ENCODE measurements around the gene VPS37C.
"Not testable (repeated sequence)": the region's sequence is repeated elsewhere in the genome, so short reads cannot be mapped to it uniquely, and the experiment has no call there.

Gene VPS37C

DNA sequence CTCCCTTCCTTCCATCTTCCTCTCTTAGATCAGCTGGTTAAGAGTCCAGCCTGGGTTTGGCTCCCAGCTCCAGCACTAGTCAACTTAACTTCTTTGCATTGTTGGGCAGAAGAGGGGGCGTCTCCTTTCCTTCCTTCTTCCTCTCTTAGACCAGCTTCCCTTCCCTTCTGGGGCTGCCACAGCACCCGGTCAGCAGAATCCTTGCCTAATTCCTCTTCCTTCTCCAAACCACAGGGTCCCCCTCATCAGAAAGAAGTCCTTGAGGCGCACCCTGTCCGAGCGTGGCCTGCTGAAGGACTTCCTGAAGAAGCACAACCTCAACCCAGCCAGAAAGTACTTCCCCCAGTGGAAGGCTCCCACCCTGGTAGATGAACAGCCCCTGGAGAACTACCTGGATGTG lies 42.6 kb upstream of the VPS37C start:
- H3K27me3 ChIP-seq (ENCODE audit: insufficient read depth, low read length); H2AFZ ChIP-seq (ENCODE audit: insufficient read depth, low read length, poor library complexity); H3K4me2 ChIP-seq (ENCODE audit: low read length); H2BK12ac ChIP-seq (ENCODE audit: low read length); H3K36me3 ChIP-seq (ENCODE audit: control insufficient read depth in 1 of 2, insufficient read depth in 2 of 2, low read length in 2 of 2); H3K18ac ChIP-seq (ENCODE audit: low read length); DNase-seq; H3K79me2 ChIP-seq (ENCODE audit: control insufficient read depth, insufficient read depth, low read length, poor library complexity); H3K23ac ChIP-seq (ENCODE audit: low read length); H4K8ac ChIP-seq (ENCODE audit: low read depth, low read length); H3K4me3 ChIP-seq (ENCODE audit: low read depth, low read length); H3K9me3 ChIP-seq (ENCODE audit: insufficient read depth, low read depth, low read length); H4K12ac ChIP-seq (ENCODE audit: low read depth, low read length); H3K4ac ChIP-seq (ENCODE audit: low read depth, low read length); H2BK5ac ChIP-seq (ENCODE audit: low read depth, low read length, poor library complexity); H2AK5ac ChIP-seq (ENCODE audit: low read length); H3K9ac ChIP-seq (ENCODE audit: low read length); H3K14ac ChIP-seq (ENCODE audit: low read length); H3K79me1 ChIP-seq (ENCODE audit: low read length); H4K91ac ChIP-seq (ENCODE audit: low read depth, low read length); H3K27ac ChIP-seq (ENCODE audit: low read depth, low read length); H2BK120ac ChIP-seq (ENCODE audit: insufficient read depth, low read length, poor library complexity); H3K4me1 ChIP-seq (ENCODE audit: control insufficient read depth in 1 of 2, insufficient read depth in 2 of 2, low read length in 2 of 2): not testable (repeated sequence)
- WGBS (ENCODE audit: extremely low coverage, insufficient coverage, insufficient read length), result no CpG with 5 or more reads among the region's 5 CpGs

DNA sequence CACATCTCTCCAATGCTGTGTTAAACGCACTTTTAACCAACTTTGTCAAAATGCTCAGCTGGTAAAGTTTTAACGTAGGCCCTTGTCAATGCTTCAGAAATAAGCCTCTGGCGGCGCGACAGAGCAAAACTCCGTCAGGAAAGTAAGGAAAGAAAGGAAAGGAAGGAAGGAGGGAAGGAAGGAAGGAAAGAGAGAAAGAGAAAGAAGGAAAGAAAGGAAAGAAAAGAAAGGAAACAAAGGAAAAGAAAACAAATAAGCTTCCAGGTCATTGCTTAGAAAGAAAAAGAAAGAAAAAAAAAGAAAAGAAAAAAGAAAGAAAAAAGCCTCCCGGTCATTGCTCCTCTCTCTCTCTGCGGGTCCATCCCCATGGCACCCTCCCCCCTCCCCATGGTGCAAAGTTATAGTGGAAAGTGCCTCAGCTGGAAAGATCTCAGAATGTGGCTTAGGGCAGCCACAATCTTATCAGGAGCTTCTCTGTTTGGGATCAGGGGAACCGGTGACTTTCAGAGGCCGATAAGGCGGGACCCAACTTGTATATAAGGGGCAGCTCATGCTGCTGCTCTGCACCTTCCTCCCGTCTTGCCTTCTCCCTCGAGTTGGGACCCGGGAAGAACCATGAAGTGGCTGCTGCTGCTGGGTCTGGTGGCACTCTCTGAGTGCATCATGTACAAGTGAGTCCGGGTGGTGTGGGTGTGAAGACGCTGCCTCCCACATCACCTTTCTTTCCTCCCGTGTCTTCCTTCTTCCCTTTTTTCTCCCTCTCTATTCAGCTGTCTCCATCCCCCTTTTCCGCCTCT lies 41.9 kb upstream of the VPS37C start, which contains the start of gene PGA3:
PGA3 (plus strand) TSS at position 566 of the 797 bp plus-strand sequence; CDS start at position 616, 50 bp downstream.
- not testable (repeated sequence) for H2BK5ac ChIP-seq (ENCODE audit: low read depth, low read length, poor library complexity); H3K14ac ChIP-seq (ENCODE audit: low read length); H3K18ac ChIP-seq (ENCODE audit: low read length); H3K79me1 ChIP-seq (ENCODE audit: low read length); DNase-seq; H4K8ac ChIP-seq (ENCODE audit: low read depth, low read length); H2BK120ac ChIP-seq (ENCODE audit: insufficient read depth, low read length, poor library complexity); H3K9ac ChIP-seq (ENCODE audit: low read length); H2BK12ac ChIP-seq (ENCODE audit: low read length); H2AK5ac ChIP-seq (ENCODE audit: low read length); H3K4me3 ChIP-seq (ENCODE audit: low read depth, low read length); H3K23ac ChIP-seq (ENCODE audit: low read length); H3K36me3 ChIP-seq (ENCODE audit: control insufficient read depth in 1 of 2, insufficient read depth in 2 of 2, low read length in 2 of 2); H3K79me2 ChIP-seq (ENCODE audit: control insufficient read depth, insufficient read depth, low read length, poor library complexity); H3K27ac ChIP-seq (ENCODE audit: low read depth, low read length); H3K4me2 ChIP-seq (ENCODE audit: low read length); H3K4me1 ChIP-seq (ENCODE audit: control insufficient read depth in 1 of 2, insufficient read depth in 2 of 2, low read length in 2 of 2); H3K27me3 ChIP-seq (ENCODE audit: insufficient read depth, low read length); H2AFZ ChIP-seq (ENCODE audit: insufficient read depth, low read length, poor library complexity); H3K4ac ChIP-seq (ENCODE audit: low read depth, low read length); H4K12ac ChIP-seq (ENCODE audit: low read depth, low read length); H3K9me3 ChIP-seq (ENCODE audit: insufficient read depth, low read depth, low read length); H4K91ac ChIP-seq (ENCODE audit: low read depth, low read length)
- no CpG with 5 or more reads among the region's 18 CpGs for WGBS (ENCODE audit: extremely low coverage, insufficient coverage, insufficient read length)

DNA sequence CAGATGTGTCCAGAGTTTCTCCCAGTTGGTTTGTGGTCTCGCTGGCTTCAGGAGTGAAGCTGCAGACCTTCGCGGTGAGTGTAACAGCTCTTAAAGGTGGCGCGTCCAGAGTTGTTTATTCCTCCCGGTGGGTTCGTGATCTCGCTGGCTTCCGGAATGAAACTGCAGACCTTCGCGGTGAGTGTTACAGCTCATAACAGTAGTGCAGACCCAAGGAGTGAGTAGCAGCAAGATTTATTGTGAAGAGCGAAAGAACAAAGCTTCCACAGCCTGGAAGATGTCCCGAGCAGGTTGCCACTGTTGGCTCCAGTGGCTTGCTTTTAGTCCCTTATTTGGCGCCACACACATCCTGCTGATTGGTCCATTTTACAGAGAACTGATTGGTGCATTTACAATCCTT lies 40.2 kb upstream of the VPS37C start:
- Histone ChIP-seq H3K27ac (ENCODE audit: low read depth, low read length) (no peak overlapping the region), H2AK5ac (ENCODE audit: low read length) (no peak overlapping the region), H3K14ac (ENCODE audit: low read length) (no peak overlapping the region), H3K23ac (ENCODE audit: low read length) (no peak overlapping the region), H3K4me3 (ENCODE audit: low read depth, low read length) (no peak overlapping the region), H3K9ac (ENCODE audit: low read length) (no peak overlapping the region), H4K12ac (ENCODE audit: low read depth, low read length) (no peak overlapping the region), H3K79me1 (ENCODE audit: low read length) (no peaks in the 10 kb centered on the region), H3K79me2 (ENCODE audit: control insufficient read depth, insufficient read depth, low read length, poor library complexity) (no peaks in the 10 kb centered on the region), H2BK5ac (ENCODE audit: low read depth, low read length, poor library complexity) (no peak overlapping the region), H4K8ac (ENCODE audit: low read depth, low read length) (no peak overlapping the region), H3K4ac (ENCODE audit: low read depth, low read length) (no peak overlapping the region), H3K9me3 (ENCODE audit: insufficient read depth, low read depth, low read length) (peaks cover 2% of the 10 kb centered on the region), H2BK120ac (ENCODE audit: insufficient read depth, low read length, poor library complexity) (no peak overlapping the region), H3K27me3 (ENCODE audit: insufficient read depth, low read length) (no peaks in the 10 kb centered on the region), H3K36me3 (ENCODE audit: control insufficient read depth in 1 of 2, insufficient read depth in 2 of 2, low read length in 2 of 2) (no peaks in the 10 kb centered on the region), H2AFZ (ENCODE audit: insufficient read depth, low read length, poor library complexity) (no peak overlapping the region), H3K4me1 (ENCODE audit: control insufficient read depth in 1 of 2, insufficient read depth in 2 of 2, low read length in 2 of 2) (no peaks in the 10 kb centered on the region), H2BK12ac (ENCODE audit: low read length) (no peak overlapping the region), H3K18ac (ENCODE audit: low read length) (no peak overlapping the region), H3K4me2 (ENCODE audit: low read length) (no peak overlapping the region), H4K91ac (ENCODE audit: low read depth, low read length) (no peak overlapping the region)
- DNase-seq, result no peak
- no CpG with 5 or more reads among the region's 14 CpGs for WGBS (ENCODE audit: extremely low coverage, insufficient coverage, insufficient read length)

DNA sequence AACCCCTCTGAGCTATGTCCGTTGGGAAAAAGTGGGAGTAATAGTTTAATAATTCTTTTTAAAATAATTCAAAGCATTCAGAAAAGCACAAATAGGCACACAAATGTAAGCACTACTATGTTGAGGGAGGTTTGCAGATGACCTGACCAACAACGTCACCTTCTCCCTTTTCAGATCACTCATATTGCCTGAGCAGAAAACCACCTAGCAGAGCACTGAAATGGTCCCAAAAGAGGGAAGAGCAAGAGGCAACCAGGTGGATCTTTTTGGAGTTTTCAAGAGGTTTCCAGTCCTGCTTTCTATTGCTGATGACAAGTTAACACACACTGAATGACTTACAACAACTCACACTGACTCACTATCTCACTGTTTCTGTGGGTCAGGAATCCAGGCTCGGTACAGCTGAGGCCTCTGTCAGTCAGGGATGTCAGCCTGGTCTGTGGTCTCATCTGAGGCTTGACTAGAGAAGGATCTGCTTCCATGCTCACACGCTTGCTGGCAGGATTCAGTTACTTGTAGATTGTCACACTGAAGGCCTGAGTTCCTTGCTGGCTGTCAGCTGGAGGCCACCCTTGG lies 37.8 kb upstream of the VPS37C start:
- Histone ChIP-seq H4K12ac (ENCODE audit: low read depth, low read length) (no peak overlapping the region), H2BK12ac (ENCODE audit: low read length) (no peak overlapping the region), H3K4me3 (ENCODE audit: low read depth, low read length) (no peak overlapping the region), H3K14ac (ENCODE audit: low read length) (no peak overlapping the region), H3K4ac (ENCODE audit: low read depth, low read length) (no peak overlapping the region), H3K4me1 (ENCODE audit: control insufficient read depth in 1 of 2, insufficient read depth in 2 of 2, low read length in 2 of 2) (no peaks in the 10 kb centered on the region), H3K36me3 (ENCODE audit: control insufficient read depth in 1 of 2, insufficient read depth in 2 of 2, low read length in 2 of 2) (no peaks in the 10 kb centered on the region), H3K79me1 (ENCODE audit: low read length) (no peaks in the 10 kb centered on the region), H3K9ac (ENCODE audit: low read length) (no peak overlapping the region), H3K4me2 (ENCODE audit: low read length) (no peak overlapping the region), H4K8ac (ENCODE audit: low read depth, low read length) (no peak overlapping the region), H3K18ac (ENCODE audit: low read length) (no peak overlapping the region), H4K91ac (ENCODE audit: low read depth, low read length) (no peak overlapping the region), H3K23ac (ENCODE audit: low read length) (no peak overlapping the region), H2BK120ac (ENCODE audit: insufficient read depth, low read length, poor library complexity) (no peak overlapping the region), H2AFZ (ENCODE audit: insufficient read depth, low read length, poor library complexity) (no peak overlapping the region), H3K79me2 (ENCODE audit: control insufficient read depth, insufficient read depth, low read length, poor library complexity) (no peaks in the 10 kb centered on the region), H2AK5ac (ENCODE audit: low read length) (no peak overlapping the region), H2BK5ac (ENCODE audit: low read depth, low read length, poor library complexity) (no peak overlapping the region), H3K9me3 (ENCODE audit: insufficient read depth, low read depth, low read length) (peaks cover 2% of the 10 kb centered on the region), H3K27me3 (ENCODE audit: insufficient read depth, low read length) (no peaks in the 10 kb centered on the region), H3K27ac (ENCODE audit: low read depth, low read length) (no peak overlapping the region)
- no CpG with 5 or more reads among the region's 4 CpGs for WGBS (ENCODE audit: extremely low coverage, insufficient coverage, insufficient read length)
- DNase-seq, result no peak

Measured in trophoblast cell (in vitro differentiated cells and primary cell).